Midbrain (tissue), 1 donor: ENCODE results near the gene C13orf46.

Source experiments
- DNase-seq: peaks from one replicate; lab custom pipeline; 2025; lab: John Stamatoyannopoulos, UW

Gene C13orf46

GRCh38 chr13:114009590-114010400, 35.9 kb upstream of the C13orf46 start:
- DNase-seq, result no peak

- DNase-seq, result no peak
These were observed 35.2 kb upstream of the C13orf46 start for GRCh38 chr13:114008964-114009589.

GRCh38 chr13:114007566-114007965, 33.7 kb upstream of the C13orf46 start:
- DNase-seq, result no peak

GRCh38 chr13:114005206-114005724, 31.4 kb upstream of the C13orf46 start:
- DNase-seq, result no peak

- no peak for DNase-seq
These were observed 30.7 kb upstream of the C13orf46 start for GRCh38 chr13:114004420-114005205.

- no peak for DNase-seq
These were observed 29.0 kb upstream of the C13orf46 start for GRCh38 chr13:114002771-114003321.

- DNase-seq, result no peak
These were observed 28.2 kb upstream of the C13orf46 start for GRCh38 chr13:114002009-114002544.

- DNase-seq, result no peak
These were observed 27.6 kb upstream of the C13orf46 start for GRCh38 chr13:114001331-114002008.

- DNase-seq, result no peak
These were observed 26.5 kb upstream of the C13orf46 start for GRCh38 chr13:114000151-114001040.

- DNase-seq, result no peak
These were observed 25.7 kb upstream of the C13orf46 start for GRCh38 chr13:113999618-113999910.

- no peak for DNase-seq
These were observed 25.1 kb upstream of the C13orf46 start for GRCh38 chr13:113998781-113999617.

- no peak for DNase-seq
These were observed 24.2 kb upstream of the C13orf46 start for GRCh38 chr13:113997845-113998751.

- DNase-seq, result no peak
These were observed 23.3 kb upstream of the C13orf46 start for GRCh38 chr13:113996912-113997745.

GRCh38 chr13:113996081-113996911, 22.4 kb upstream of the C13orf46 start:
- no peak for DNase-seq

GRCh38 chr13:113995051-113995601, 21.2 kb upstream of the C13orf46 start:
- DNase-seq, result no peak

- DNase-seq, result no peak
These were observed 18.6 kb upstream of the C13orf46 start for GRCh38 chr13:113992276-113993005.
